Fibroblast of mammary gland (primary cell): ENCODE measurements around the gene SH2D3A.
"Not testable (repeated sequence)": the region's sequence is repeated elsewhere in the genome, so short reads cannot be mapped to it uniquely, and the experiment has no call there.

ENCODE experiments used
- DNase-seq: peaks from one replicate; pipeline ENCODE4 v3.0.0-alpha.2; 2010; ENCODE audit warnings: low read depth
- H3K4me3 ChIP-seq: 2 replicates; pipeline ENCODE4 v1.5.1; 2011; ENCODE audit warnings: low read depth, mild to moderate bottlenecking, low read length, moderate library complexity; ENCODE audit not compliant: control insufficient read depth
- TF ChIP-seq, protein P1 (sequence below): conservative IDR thresholded peaks from 2 replicates; pipeline ENCODE4 v1.5.1; 2011; ENCODE audit warnings: low read depth, low read length, inconsistent platforms; ENCODE audit not compliant: control insufficient read depth, insufficient read depth

Gene SH2D3A

DNA sequence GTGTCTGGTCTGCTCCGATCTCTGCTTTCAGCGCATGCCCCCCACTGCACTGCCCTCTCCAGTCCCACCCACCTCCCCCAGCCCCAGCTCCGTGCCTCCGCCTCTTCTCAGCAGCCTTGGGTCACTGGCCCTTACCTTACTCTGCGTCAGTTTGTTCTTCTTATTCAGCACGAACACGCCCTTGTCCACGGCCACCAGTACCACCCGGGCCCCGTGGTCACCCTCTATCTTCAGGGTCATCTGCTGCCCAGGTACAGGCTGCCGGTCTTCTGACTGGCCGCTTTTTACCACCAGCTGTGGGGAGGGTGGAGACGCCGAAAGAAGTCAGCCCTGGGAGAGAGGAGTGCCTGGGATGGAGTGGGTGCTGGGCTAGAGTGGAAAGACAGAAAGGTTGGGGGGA is 57.7 kb downstream of the SH2D3A start:
- no peak overlapping the region for H3K4me3 ChIP-seq
- TF ChIP-seq, protein P1, sequence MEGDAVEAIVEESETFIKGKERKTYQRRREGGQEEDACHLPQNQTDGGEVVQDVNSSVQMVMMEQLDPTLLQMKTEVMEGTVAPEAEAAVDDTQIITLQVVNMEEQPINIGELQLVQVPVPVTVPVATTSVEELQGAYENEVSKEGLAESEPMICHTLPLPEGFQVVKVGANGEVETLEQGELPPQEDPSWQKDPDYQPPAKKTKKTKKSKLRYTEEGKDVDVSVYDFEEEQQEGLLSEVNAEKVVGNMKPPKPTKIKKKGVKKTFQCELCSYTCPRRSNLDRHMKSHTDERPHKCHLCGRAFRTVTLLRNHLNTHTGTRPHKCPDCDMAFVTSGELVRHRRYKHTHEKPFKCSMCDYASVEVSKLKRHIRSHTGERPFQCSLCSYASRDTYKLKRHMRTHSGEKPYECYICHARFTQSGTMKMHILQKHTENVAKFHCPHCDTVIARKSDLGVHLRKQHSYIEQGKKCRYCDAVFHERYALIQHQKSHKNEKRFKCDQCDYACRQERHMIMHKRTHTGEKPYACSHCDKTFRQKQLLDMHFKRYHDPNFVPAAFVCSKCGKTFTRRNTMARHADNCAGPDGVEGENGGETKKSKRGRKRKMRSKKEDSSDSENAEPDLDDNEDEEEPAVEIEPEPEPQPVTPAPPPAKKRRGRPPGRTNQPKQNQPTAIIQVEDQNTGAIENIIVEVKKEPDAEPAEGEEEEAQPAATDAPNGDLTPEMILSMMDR = no peak
- DNase-seq = no peak

DNA sequence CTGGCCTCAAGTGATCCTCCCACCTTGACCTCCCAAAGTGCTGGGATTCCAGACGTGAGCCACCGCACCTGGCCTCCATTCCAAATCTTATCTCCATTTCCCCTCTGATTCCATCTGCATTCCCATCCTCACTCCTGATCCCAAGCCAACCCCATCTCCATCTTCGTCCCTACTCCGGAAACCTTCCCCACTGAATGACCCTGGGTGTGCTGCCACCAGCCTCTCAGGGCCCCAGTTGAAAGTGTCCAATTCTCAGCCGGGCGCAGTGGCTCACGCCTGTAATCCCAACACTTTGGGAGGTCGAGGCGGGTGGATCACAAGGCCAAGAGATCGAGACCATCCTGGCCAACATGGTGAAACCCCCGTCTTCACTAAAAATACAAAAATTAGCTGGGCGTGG is 58.3 kb downstream of the SH2D3A start:
- not testable (repeated sequence) for DNase-seq, H3K4me3 ChIP-seq

DNA sequence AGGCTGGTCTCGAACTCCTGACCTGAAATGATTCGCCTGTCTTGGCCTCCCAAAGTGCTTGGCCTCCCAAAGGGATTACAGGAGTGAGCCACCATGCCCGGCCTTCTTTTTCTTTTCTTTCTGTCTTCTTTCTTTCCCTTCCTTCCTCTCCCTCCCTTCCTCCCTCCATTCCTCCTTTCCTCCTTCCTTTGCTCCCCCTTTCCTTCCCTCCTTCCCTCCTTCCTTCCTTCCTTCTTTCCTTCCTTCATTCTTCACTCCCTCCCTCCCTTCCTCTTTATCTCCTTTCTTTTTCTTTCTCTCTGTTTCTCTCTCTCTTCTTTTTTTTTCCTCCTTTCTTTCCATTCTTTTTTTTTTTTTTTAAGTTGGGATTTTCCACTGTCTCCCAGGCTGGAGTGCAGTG is 58.9 kb downstream of the SH2D3A start:
- H3K4me3 ChIP-seq = no peak overlapping the region
- no peak for DNase-seq
- TF ChIP-seq, protein P1 = no peak

DNA sequence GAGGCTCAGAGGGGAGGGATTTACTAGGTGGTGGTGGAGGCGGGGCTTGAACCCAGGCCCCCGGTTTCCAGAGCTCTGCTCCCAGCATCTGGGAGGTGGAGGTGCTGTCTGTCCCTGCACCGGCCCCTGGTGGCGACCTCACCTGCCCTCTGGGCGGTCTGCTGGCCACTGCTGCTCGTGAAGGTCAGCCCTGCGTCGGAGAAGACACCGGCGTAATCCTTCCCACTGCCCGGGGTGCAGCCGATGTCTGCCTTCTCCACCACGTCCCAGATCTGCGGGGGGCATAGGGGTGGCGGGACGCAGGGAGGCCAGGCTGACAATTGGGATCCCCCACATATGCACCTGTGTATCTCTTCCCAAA is 59.6 kb downstream of the SH2D3A start:
- no peak for DNase-seq
- H3K4me3 ChIP-seq = no peak overlapping the region
- TF ChIP-seq, protein P1 = no peak

DNA sequence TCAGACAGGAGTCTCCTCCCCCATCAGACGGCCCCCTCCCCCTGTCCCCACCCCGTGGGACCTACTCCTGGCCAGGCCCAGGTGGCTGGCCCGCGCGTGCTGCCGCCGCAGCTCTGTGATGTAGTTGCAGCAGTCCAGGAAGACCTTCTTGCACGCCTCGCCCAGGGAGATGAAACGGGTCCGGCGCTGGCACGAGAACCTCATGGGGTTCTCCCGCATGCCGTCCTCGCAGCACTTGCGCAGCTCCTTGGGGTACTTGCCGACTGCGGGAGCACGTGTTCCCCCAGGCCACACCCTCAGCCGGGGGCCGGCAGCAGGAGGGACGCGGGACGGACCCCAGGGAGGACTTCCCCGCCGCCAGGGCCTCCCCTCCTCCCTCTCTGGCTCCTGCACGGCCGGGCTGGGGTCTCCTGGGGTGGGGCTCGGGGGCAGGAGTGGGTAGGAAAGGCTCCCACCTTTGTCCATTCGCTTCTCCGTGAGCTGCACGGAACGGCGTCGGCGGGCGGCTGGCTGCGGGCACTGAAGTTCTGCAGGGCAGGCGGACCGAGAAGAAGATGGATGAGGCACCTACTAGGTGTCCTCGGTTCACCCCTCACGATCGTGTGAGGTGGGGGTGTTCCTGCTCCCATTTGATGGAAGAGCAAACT is 60.1 kb downstream of the SH2D3A start:
- H3K4me3 ChIP-seq = no peak overlapping the region
- DNase-seq = no peak
- TF ChIP-seq, protein P1 = no peak

DNA sequence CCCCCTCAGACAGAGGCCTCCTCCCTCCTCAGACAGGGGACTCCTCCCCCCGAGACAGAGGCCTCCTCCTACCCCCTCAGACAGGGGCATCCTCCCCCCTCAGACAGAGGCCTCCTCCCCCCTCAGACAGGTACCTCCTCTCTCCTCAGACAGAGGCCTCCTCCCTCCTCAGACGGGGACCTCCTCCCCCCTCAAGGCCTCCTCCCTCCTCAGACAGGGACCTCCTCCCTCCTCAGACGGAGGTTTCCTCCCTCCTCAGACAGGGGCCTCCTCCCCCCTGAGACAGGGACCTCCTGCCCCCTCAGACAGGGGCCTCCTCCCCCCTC is 60.6 kb downstream of the SH2D3A start:
- no peak for DNase-seq
- H3K4me3 ChIP-seq = no peak overlapping the region
- TF ChIP-seq, protein P1 = no peak

DNA sequence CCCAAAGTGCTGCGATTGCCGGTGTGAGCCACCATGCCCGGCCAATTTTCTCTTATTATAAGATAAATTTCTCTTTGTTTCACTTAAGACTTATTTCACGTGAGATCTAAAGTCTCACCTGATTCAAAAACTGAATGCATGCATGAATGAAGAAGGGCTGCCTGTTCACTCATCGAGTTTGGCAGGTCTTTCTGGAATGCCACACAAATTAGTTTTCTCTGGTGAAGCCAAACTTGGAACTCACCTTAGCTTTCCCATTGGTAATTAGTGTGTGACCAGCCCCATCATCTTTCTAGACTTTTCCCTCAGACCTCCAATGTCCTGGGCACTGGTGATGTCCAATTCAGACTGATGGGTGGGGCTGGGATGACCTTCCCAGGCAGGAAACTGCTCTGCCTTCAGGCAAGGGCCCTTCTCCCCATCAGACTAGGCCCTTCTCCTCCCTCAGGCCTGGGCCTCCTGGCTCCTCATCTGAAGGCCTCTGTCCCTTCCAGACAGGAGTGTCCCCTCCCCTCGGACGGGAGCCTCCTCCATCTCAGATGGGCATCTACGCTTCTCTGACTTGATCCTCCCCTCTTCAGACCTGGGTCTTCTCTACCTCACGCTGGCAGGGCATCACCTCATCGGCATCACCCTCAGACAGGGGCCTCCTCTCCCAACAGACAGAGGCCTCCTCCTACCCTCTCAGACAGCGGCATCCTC is 61.2 kb downstream of the SH2D3A start:
- no peak overlapping the region for H3K4me3 ChIP-seq
- no peak for DNase-seq
- TF ChIP-seq, protein P1 = no peak
